GM21360 (cell line): ENCODE data around the gene TNFRSF11A.

ENCODE experiments used
- ATAC-seq: cut with Tn5 transposase; IDR thresholded peaks from one replicate; pipeline ENCODE4 v1.9.1; 2021; ENCODE audit warnings: mild to moderate bottlenecking, moderate library complexity; ENCODE audit not compliant: unreplicated experiment

The TNFRSF11A gene

DNA sequence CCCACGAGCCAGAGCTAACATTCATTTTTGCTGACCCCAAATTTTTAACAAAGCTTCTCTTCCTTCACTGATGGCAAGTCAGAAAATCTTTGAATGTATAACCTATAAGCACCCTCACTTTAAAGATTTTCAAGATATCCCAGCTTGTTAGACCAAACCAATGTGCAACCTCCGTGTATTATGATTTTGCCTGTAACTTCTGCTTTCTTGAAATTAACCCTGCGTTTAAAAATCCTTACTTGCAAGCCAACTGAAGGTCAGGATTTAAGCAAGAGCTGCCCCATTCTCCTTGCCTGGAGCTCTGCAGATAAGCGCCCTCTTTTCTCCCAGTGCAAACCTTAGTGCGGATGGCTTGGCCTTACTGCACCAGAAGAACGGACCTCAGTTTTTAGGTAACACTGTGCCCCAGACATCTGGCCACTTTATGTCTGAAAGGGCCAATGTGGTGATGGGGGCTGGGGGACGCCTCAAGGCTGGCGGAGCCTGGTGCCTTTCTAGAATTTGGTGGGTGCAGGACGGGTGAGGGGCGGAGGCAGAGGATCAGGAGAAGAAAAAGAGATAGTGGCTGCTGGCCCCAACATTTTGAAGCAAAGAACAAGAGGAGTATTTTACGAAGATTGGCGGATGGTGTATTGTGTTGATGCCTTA, 805 bp upstream of the TNFRSF11A start:
- no peak for ATAC-seq

DNA sequence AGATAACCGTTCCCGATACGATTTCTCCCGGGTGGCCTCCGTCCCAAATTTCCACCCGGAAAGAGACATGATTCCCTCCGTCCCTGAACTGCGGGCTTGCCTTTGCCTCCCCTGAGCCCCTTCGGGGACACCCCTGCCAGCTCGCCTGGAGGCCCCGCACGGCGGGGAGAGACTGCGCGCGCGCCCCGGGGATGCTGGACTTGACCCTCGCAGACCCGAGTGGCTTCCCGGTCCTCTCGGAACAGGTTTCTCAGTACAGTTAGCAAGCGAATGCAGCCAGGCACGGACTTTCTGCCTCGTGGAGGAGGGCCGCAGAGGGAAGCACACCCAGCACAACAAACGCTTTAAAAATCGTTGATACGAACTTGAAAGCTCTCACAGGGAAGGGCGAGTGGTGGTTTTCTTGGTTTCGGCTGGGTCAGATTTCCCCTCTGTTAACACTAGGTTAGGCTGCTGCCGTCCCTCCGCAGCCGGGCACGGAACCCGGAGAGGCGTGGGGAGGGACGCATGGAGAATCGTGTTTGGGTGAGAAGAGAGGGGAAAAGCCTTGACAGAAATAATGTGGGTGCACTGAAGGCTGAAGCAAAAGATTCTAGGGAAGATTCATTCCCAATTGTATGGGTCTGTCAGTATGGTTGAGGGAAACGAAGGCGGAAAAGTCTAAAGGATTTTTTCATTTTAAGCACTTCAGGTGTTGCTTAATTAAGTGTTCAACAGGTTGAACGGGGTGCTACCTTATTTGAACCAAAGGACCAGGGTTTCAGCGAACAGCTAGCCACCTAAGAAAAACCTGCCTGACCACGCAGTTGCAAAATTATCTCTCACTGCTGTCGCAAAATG, 916 bp downstream of the TNFRSF11A start:
- ATAC-seq, result no peak

DNA sequence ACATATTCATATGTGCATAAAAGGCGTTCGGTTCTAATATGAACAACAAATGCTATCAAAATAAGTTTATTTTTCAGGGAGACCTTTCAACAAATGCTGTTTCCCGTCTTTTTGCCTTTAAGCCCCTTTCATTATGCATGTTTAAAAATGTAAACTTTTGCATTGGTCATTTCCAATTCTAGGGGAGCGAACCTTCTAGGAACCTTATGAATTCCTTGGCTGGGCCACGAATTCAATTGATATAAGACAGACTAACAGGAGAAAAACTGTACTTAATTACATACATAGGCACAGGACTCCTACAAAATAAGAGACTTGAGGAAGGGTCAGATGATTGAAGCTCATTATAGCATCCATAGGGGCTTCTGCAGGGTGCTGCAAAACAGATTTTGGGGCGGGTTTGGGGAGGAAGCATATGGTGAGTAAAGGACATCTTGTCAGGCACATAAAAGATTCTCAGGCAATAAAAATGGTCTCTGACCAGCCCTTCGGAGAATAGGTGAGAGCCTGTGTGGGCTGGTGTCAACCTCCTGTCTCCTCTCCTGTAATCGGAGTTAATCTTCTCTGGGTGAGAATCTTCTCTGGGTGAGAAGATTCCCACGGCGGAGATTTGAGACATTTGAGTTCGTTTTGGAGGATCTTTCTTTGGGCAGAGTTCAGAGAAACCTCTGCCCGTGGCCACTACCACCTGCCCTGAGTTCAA, 1.7 kb downstream of the TNFRSF11A start:
- ATAC-seq, result no peak

DNA sequence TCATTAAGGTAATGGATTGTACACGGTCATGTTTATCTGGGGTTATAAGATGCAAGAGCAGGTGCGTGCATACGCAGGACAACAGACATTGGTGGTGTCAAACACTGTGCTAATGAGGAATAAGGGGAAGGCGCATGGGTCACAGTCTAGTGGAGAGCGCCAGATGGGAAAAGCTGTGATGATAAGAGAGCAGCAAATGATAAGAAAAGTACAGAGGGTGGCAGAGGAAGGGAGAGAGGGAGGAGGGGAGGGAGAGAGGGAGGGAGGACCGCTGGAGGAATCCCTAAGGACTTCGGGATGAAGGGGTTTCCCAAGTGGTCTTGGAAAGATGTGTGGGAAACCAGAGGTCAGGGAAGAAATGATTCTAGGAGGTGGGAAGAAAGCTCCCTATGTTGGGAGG, 2.9 kb downstream of the TNFRSF11A start:
- ATAC-seq, result no peak

DNA sequence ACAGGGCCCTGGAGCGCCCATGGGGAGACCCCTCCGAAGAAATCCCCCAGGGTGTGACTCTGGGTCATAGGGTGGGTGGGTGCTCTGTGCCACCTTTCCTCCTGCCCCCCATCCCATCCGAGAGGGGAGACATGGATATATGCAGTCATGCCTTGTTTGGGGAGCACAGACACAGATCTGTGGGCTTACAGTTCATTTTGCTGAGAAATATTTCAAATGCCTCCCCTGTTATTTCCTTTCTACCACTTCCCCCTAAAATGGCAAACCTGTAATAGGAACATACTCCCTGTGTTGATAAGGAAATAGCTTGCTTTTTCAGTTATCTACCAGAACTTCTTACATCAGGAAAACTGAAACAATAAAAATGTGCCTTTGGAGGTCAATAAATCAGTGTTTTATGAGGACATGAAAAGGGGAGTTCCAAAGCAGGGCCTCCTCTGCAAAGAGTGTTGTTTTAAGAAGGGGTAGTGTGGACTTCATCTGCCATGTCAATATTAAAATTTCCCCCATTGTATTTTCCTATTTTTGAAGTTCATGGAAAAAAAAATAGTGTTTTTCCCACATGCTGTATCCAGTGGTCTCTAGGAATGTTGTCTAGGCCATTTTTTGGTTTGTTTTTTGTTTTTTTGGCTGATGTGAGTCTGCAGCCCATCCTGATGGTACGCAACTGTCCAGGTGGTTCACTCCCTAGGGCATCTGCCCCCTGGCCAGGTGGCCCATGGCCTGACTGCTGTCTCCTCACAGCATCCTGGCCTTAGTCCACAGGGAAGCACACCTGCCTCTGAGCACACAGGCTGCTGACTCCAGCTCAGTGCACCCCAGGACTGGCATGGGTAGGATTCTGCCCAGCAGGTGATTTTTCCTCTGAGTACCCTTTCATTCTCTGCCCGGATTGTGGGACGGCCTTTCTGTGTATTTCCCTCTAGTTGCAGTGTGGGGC, 3.7 kb downstream of the TNFRSF11A start:
- no peak for ATAC-seq

DNA sequence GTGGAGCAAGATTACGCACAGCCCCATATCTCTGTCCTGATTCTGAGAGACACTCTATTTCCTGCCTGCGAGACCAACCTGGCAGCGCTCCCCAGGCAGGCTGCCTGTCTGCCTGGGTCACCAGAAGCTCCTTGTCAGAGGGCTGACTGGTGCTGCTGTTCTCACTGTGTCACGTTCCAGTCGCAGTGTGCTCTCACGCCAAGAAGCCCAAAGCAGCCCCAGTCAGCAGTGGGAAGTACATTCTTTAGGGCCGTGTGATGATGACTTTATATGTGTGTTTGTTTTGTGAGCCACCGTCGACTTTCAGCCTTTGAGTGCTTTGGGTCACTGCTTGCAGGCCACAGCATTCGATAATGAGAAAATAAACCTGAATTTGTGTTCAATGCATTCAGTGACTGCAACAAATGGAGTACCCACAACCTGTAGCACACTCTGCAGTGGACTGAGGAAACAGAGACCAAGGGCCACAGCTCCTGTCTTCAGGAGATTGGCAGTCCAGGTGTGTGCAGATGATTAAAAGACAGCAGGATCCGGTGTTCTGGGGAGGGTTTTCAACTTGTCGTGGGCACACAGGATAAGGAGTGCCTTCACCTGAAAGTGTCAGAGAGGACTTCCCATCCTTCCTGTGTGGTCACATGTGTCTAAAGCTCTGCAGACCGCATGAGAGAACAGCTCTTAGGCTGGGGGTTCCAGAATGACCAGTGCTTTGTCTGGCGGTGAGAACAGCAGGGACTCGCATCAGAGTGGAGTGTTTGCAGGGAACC, 4.8 kb downstream of the TNFRSF11A start:
- ATAC-seq, result no peak

DNA sequence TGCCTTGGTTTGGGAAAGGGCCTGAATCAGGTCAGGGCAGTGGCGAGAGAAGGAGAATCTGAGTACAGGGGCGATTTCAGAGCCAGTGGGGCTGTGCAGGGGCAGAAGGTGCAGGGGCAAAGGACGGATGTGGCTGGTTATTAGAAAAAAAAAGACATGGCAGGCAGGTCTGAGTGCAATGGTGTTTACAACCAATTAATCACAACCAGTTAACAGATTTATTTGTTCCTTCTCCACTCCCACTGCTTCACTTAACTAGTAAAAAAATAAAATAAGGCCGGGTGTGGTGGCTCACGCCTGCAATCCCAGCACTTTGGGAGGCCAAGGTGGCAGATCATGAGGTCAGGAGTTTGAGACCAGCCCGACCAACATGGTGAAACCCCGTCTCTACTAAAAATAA, 5.5 kb downstream of the TNFRSF11A start:
- ATAC-seq, result no peak

DNA sequence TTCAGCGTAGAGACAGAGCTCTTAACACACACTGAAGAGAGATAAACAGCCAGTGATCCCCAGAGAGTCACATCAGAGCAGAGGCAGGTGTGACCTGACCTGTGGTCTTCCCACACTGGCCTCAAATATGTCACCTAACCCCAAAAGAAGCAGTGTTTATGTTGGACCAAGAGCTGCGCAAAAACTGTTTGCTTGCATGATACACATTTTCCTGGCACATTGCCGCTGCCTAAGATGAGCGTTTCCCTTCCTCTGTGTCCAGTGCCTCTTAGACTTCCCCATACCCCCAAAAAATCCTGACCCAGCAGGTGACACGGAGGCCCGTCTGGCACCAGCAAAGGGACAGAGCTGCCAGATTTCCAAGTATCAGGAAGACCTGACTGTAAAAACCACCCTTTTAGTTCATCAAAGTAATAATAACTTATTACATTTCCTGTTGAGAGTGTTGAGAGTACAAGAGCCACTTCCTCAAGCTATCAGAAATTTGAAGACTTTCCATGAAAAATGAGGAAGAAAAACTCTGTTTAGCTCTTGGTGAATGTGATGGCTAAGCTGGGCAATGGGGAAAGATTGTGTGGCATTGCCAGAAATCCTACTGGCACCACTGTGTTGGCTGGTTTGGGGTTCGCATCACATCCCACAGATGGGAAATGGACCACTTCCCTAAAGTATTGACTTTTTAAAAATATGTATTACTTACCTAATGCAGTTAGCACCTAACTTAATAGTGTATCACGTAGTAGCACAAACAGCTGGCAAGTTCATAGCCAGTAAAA, 6.7 kb downstream of the TNFRSF11A start:
- no peak for ATAC-seq

DNA sequence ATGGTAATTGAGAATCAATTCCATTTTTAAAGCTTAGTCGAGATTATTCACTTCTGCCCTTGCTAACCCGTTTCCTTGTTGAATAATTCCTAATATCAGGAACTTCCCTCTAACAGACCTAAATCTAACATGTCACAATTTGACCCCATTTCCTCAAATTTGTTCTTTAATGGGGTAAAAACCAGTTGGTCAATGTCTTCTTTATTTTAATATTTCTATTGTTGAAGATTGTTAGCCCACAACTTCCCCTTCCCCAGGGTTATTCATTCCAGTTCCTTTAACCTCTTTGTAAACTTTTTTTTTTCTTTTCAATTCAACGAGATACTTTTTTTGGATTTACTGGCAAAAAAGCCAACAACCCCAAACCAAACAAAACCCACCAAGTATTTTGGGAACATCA, 7.3 kb downstream of the TNFRSF11A start:
- no peak for ATAC-seq

DNA sequence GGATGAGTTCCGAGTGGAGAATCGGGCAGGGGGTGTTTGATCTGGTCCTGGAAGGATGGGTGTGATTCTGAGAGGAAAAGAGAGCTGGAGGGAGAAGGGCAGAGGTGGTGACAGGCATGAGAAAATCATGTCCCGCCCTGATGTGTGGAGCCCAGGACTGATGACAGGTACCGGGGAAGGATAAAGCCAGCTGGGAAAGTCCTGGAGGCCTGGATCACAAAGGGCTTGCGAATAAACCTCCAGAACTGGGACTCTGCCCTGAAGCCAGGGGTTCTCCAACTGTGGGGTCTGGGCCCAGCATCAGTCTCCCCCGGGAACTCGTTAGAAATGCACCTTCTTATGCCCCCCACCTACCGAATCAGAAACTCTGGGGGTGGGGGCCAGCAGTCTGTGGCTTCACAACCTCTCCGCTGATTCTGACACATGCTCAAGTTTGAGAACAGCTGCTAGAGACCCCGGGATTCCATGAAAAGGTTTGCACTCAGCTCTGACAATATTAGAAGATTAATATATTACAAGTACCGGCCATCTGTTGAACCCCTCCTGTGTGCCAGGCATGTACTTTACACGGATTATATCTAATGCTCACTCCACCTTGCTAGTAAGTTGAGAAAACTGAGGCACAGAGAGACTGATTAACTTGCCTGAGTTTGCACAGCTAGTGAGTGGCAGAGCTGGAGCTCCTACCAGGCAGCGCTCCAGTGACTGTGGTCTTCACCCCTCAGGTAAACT, 8.0 kb downstream of the TNFRSF11A start:
- ATAC-seq, result no peak

DNA sequence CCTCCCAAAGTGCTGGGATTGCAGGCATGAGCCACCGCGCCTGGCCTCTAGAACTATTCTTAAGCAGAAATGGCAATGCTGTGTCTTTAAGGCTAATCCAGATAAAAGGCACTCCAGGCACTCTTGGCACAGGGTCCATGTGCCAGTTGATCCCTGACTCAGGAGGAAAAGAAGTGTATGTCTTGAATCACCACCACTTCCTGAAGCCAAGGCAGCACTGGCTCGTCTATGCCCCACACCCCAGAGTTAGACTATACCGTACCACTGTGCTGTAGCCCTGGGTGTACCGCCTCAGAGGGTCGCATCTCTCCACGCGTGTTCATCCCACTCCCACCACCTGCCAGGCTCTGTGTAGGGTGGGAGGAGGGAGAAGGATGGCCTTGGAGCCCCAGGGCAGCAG, 9.0 kb downstream of the TNFRSF11A start:
- no peak for ATAC-seq

DNA sequence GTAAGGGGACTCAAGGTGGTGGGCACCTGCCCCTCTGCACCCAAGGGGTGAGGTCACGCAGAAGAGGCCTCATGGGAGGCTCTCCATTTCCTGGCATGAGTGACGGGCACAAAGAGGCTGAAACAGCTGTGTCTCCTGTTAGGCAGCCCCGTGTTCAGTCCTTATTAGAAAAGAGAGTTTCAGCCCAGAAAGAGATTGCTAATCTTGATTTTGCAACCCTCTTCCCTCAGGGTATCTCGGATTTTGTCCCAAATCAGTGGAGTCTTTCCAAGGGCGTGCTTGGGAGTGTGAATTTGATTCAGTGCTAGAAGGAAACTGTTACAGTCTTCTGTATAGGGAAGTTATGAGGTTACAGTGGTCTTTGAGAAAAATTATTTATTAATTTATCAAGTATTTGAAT, 10.4 kb downstream of the TNFRSF11A start:
- ATAC-seq, result no peak

DNA sequence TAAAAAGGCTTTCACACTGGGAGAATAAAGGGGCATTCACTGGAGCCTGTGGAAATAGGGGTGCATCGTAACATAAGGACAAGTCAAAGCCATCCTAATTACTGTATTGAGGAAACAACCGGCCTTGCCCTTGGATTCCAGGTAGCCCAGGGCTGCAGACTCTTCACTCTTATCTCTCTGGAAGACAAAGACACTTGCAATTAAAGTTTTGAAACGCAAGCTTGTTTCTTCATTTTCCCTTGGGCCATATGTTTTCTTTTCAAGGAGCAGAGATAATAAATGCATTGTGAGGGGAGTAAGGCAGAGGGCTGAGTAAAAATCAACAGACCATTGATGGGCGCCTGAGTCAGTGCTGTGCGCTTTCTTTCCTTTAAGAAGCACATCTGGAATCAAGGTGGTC, 11.5 kb downstream of the TNFRSF11A start:
- ATAC-seq, result no peak

DNA sequence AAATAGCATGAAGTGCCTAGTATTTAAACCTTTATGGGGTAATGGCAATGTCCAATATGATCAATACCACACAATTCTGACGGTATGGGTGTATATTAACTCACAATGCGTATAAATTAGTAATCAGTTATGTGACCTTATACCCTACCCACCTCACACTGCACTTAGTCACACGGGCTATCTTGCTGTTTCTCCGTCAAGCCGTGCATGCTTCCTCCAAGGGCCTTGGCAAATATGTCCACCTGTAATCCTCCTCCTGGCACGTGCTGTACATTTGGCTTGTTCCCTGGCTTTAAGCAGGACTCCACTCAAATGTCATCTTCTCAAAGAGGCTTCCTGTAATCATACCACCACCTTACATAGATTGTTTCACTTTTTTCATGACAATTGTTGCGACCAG, 12.2 kb downstream of the TNFRSF11A start:
- ATAC-seq, result no peak

DNA sequence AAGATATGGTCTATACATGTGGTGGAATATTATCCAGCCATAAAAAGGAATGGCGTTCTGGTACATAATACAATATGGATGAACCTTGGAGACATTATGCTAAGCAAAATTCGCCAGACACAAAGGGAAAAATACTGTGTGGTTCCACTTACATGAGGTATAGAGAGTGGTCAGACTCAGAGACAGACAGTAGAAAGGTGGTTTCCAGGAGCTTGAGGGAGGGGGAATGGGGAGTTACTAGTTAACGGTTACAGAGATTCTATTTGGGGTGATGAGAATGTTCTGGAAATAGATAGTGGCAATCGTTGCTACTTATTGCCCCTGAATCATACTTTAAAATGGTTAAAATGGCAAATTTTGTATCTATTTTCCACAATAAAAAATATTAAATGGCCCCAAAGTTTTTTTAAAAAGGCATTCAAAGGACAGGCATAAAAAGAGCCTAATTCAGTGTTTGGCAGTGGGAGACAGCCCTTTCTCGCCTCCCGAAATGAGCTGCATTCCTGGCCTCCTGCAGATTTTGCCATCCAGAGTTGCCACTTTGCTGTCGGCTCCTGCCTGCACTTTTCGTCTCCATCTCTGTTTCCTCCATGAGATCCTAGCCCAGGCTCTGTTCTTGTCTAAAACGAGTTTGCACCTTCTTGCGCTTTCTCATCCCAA, 13.5 kb downstream of the TNFRSF11A start:
- no peak for ATAC-seq

DNA sequence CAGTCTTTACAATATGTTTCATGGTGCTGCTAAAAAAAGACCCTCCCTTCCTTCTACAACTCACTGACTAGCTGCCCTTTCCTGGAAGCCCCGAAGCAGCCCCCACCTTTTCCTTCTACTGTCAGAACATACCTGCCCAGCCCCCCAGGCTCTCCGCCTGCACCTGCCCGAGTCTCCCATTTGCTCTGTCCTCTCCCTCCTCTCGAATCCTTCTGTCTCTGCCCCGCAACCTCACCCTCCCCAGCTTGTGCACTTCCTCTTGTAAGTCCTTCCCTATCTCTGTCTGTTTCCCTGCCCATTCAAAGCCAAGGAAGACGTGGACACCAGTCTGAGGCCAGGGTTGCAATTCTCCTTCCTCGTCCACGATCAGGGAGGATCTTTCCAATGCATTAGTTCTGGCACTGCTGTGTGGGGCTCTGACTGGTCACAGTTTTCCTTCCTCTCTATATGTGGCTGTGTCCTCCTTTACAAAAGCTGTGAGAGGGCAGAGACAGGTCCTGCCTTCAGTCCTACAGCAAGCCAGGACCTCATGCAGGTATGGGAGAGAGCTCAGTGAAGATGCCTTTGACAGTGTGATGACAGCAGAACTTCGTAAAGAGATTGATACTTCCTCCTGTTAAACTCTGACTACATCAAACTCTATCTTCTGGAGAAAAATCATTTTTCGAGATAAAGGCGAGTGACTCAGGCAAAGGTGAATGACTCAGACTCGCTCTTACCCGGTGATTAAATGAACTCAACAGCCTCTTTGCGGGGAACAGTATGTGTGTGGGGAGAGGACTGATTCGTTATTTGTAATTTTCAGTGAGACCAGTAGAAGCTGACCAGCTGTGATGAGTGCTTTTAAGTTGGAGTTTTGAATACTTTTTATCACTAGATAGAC, 14.2 kb downstream of the TNFRSF11A start:
- ATAC-seq, result no peak

DNA sequence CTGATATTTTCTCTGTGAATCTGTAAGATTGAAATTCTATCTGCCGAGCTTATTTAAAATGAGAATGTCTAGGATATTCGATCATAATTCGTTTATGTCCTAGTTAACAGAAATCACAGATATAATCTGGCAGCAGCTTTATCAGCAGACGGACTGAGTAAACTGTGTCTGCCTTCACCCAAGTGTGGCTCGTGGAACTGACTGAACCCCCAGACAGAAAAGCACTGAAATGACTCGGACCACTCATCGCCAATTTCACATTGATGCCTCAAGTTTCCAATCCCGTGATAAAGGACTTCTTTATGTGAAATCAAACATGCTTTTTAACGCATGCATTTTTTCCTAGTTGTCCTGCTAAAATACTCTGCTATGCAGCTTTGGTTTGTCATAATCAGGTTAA, 15.9 kb downstream of the TNFRSF11A start:
- no peak for ATAC-seq
